Muscle layer of colon (tissue), 2 donors: ENCODE measurements around the gene MTMR3.
"Not testable (repeated sequence)": the region's sequence is repeated elsewhere in the genome, so short reads cannot be mapped to it uniquely, and the experiment has no call there.

ENCODE experiments used
- H3K27ac ChIP-seq: one replicate; pipeline ENCODE4 v1.7.0; 2013; ENCODE audit warnings: low read depth, mild to moderate bottlenecking, low read length, moderate library complexity
- H3K27me3 ChIP-seq, 2 donors: one replicate each; pipeline ENCODE4 v1.7.0; 2013; ENCODE audit warnings: low read length in 2 of 2, mild to moderate bottlenecking in 2 of 2; ENCODE audit not compliant: insufficient read depth in 2 of 2, control insufficient read depth in 1 of 2
- H3K36me3 ChIP-seq: one replicate; pipeline ENCODE4 v1.7.0; 2013; ENCODE audit warnings: mild to moderate bottlenecking, low read length; ENCODE audit not compliant: insufficient read depth
- H3K4me1 ChIP-seq: one replicate; pipeline ENCODE4 v1.7.0; 2013; ENCODE audit warnings: mild to moderate bottlenecking, low read length; ENCODE audit not compliant: insufficient read depth
- H3K4me3 ChIP-seq, 2 donors: one replicate each; pipeline ENCODE4 v1.7.0; 2013; ENCODE audit warnings: low read length in 2 of 2, low read depth in 1 of 2, mild to moderate bottlenecking in 1 of 2, moderate library complexity in 1 of 2
- H3K9ac ChIP-seq: one replicate; pipeline ENCODE4 v1.7.0; 2013; ENCODE audit warnings: low read length
- H3K9me3 ChIP-seq: one replicate; pipeline ENCODE4 v1.7.0; 2013; ENCODE audit warnings: mild to moderate bottlenecking, low read length
- donor health status: abdominal sarcoma.
- donor health status: Adenocarcinoma of cecum.

Gene MTMR3

GRCh38 chr22:29848111-29848510, 34.9 kb upstream of the MTMR3 start:
- Histone ChIP-seq H3K27me3 (no peaks in the 10 kb centered on the region), H3K9me3 (no peaks in the 10 kb centered on the region), H3K36me3 (no peaks in the 10 kb centered on the region), H3K27ac (no peak overlapping the region), H3K4me1 (no peaks in the 10 kb centered on the region), H3K4me3 (no peak overlapping the region), H3K9ac (no peak overlapping the region)

GRCh38 chr22:29854432-29854831, 28.5 kb upstream of the MTMR3 start:
- Histone ChIP-seq H3K9me3 (no peaks in the 10 kb centered on the region), H3K9ac (no peak overlapping the region), H3K4me1 (no peaks in the 10 kb centered on the region), H3K36me3 (no peaks in the 10 kb centered on the region), H3K4me3 (no peak overlapping the region), H3K27me3 (no peaks in the 10 kb centered on the region), H3K27ac (no peak overlapping the region)

DNA sequence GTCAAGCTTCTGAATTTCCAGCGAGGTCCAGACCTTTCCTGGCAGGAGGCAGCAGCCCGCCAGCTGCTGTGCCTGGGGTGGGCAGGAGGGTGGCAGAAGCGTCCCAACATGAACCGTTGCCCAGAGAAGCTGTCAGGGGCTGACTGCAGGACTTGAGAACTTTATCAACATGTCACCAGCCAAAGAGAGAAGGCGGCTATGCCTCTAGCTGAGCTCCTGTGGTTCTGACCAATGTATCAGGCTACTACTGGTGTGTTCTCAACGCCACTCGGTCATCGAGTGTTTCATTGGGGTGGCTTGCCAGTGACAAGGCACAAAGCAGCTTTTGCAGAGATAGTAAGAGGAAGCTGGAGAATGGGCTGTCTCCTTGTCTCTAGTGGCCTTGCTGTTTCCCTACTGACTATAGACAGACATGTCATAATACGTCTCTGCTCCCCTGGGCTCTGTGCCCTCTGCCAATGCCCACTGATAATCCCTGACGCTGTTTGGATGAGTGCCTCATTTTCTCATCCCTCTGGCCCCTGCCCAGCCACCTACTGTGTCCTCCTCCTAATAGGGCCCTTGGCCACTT, 27.3 kb upstream of the MTMR3 start:
- Histone ChIP-seq H3K4me1 (no peaks in the 10 kb centered on the region), H3K9me3 (no peaks in the 10 kb centered on the region), H3K27me3 (no peaks in the 10 kb centered on the region), H3K4me3 (no peak overlapping the region), H3K36me3 (no peaks in the 10 kb centered on the region), H3K9ac (no peak overlapping the region), H3K27ac (no peak overlapping the region)

DNA sequence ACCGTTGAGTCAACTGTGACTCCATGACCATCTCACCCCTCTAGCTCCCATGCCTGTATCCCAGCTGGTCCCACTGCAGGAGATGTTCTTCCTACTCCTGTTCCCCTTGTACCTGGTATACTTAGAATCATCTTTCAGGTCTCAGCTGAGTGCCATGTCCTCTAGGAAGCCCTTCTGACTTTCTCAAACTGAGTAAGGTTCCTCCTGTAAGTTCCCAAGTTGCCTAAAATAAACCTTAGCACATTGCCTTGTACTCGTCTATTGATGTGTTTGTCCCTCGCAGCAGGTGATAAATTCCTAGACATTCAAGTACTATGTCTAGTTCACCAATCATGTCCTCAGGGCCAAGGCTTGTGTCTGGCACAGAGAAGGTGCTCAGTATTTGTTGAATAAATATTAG, 26.5 kb upstream of the MTMR3 start:
- Histone ChIP-seq H3K4me1 (no peaks in the 10 kb centered on the region), H3K36me3 (no peaks in the 10 kb centered on the region), H3K4me3 (no peak overlapping the region), H3K27me3 (no peaks in the 10 kb centered on the region), H3K9me3 (no peaks in the 10 kb centered on the region), H3K9ac (no peak overlapping the region), H3K27ac (no peak overlapping the region)

- not testable (repeated sequence) for H3K27me3 ChIP-seq, H3K4me3 ChIP-seq, H3K36me3 ChIP-seq, H3K27ac ChIP-seq, H3K9ac ChIP-seq, H3K9me3 ChIP-seq, H3K4me1 ChIP-seq
Observed at GRCh38 chr22:29859030-29859429, 23.9 kb upstream of the MTMR3 start.

GRCh38 chr22:29860006-29860766, 22.8 kb upstream of the MTMR3 start:
- H3K27ac ChIP-seq, result no peak overlapping the region
- H3K36me3 ChIP-seq, result no peaks in the 10 kb centered on the region
- no peak overlapping the region for H3K4me3 ChIP-seq
- H3K27me3 ChIP-seq, result no peaks in the 10 kb centered on the region
- no peaks in the 10 kb centered on the region for H3K4me1 ChIP-seq
- H3K9ac ChIP-seq, result no peak overlapping the region
- H3K9me3 ChIP-seq, result no peaks in the 10 kb centered on the region

- Histone ChIP-seq H3K4me3 (no peak overlapping the region), H3K36me3 (no peaks in the 10 kb centered on the region), H3K4me1 (no peaks in the 10 kb centered on the region), H3K27ac (no peak overlapping the region), H3K9ac (no peak overlapping the region), H3K27me3 (no peaks in the 10 kb centered on the region), H3K9me3 (no peaks in the 10 kb centered on the region)
Observed at GRCh38 chr22:29861672-29862297, 21.2 kb upstream of the MTMR3 start.

DNA sequence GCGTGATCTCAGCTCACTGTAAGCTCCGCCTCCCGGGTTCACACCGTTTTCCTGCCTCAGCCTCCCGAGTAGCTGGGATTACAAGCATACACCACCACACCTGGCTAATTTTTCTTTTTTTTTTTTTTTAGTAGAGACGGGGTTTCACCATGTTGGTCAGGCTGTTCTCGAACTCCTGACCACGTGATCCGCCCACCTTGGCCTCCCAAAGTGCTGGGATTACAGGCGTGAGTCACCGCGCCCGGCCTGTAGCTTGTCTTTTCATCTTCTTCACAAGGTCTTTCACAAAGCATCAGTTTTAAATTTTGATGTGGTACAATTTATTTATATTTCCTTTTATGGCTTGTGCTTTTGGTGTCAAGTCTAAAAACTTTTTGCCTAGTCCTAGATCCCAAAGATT, 17.4 kb upstream of the MTMR3 start:
- H3K27me3 ChIP-seq, H3K27ac ChIP-seq, H3K4me3 ChIP-seq, H3K36me3 ChIP-seq, H3K9ac ChIP-seq, H3K4me1 ChIP-seq, H3K9me3 ChIP-seq: not testable (repeated sequence)

DNA sequence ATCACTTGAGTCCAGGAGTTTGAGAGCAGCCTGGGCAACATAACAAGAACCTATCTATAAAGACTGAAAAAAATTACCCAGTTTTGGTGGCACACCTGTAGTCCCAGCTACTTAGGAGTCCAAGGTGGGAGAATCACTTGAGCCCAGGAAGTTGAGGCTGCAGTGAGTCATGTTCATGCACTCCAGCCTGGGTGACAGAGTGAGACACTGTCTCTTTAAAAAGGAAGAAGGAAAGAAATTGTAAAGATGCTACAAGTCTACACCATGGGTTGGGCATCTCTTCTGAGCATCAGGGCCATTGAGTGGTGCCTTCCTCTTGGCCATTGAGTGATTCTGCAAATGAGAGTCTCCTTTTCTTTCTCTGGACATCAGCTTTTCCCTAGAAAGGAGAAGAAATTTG, 15.7 kb upstream of the MTMR3 start:
- no peak overlapping the region for H3K4me3 ChIP-seq
- H3K36me3 ChIP-seq, result no peaks in the 10 kb centered on the region
- no peaks in the 10 kb centered on the region for H3K4me1 ChIP-seq
- H3K27me3 ChIP-seq, result no peaks in the 10 kb centered on the region
- H3K27ac ChIP-seq, result no peak overlapping the region
- no peak overlapping the region for H3K9ac ChIP-seq
- H3K9me3 ChIP-seq, result no peaks in the 10 kb centered on the region

- Histone ChIP-seq H3K4me3 (no peak overlapping the region), H3K4me1 (no peaks in the 10 kb centered on the region), H3K36me3 (no peaks in the 10 kb centered on the region), H3K9me3 (no peaks in the 10 kb centered on the region), H3K27me3 (no peaks in the 10 kb centered on the region), H3K9ac (no peak overlapping the region), H3K27ac (no peak overlapping the region)
Observed at GRCh38 chr22:29867851-29868250, 15.1 kb upstream of the MTMR3 start.

DNA sequence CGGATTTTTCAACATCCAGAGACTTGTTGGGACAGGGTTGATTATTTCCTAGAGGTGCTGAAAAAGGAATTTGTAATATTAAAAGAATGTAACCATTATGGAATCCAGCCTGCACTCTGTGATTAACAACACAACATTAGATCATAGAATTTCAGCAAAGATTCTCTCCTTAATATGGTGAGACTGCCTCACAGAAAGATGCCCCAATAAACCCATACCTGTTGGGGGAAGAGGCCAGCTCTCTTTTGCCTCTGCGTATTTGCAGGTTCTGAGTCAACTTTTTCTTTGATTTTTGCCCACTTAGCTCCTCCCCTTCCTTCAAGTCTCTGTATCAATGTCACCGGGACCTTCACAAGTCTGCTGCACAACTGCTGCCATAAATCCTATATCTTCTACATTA, 12.4 kb upstream of the MTMR3 start:
- Histone ChIP-seq H3K4me1 (no peaks in the 10 kb centered on the region), H3K27me3 (no peaks in the 10 kb centered on the region), H3K9me3 (no peaks in the 10 kb centered on the region), H3K27ac (no peak overlapping the region), H3K9ac (no peak overlapping the region), H3K4me3 (no peak overlapping the region), H3K36me3 (no peaks in the 10 kb centered on the region)

DNA sequence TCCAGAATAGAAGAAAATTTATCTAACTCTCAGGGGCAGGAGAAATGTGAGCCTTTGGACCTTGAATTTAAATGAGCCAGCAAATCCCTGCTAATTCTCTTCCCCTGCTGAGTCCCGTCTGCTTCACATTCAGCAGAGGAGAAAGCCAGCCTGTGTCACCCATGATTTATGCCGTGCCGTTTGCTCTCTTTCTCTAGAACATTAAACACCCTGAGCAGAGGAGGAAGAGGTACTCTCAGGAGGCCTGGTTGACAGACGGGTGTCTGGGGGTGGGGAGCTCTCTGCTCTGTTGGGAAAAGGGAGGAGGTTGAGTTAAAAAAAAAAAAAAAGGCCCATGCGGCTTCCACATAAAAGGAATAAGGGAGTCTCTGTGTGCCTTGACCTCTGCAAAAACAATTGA, 11.3 kb upstream of the MTMR3 start:
- Histone ChIP-seq H3K4me3 (no peak overlapping the region), H3K4me1 (no peaks in the 10 kb centered on the region), H3K9me3 (no peaks in the 10 kb centered on the region), H3K36me3 (no peaks in the 10 kb centered on the region), H3K27me3 (no peaks in the 10 kb centered on the region), H3K9ac (no peak overlapping the region), H3K27ac (no peak overlapping the region)
